ENCODE data around the gene ZNF584.
"Not testable (repeated sequence)": the region's sequence is repeated elsewhere in the genome, so short reads cannot be mapped to it uniquely, and the experiment has no call there.

Gene ZNF584

GRCh38 chr19:58403920-58404478 lies 4.5 kb upstream of the ZNF584 start:
- DNase-seq (ENCODE audit: low spot score), result not testable (repeated sequence)

- DNase-seq (ENCODE audit: low spot score), result no peak
Observed at GRCh38 chr19:58406818-58407657, 1.4 kb upstream of the ZNF584 start.

DNA sequence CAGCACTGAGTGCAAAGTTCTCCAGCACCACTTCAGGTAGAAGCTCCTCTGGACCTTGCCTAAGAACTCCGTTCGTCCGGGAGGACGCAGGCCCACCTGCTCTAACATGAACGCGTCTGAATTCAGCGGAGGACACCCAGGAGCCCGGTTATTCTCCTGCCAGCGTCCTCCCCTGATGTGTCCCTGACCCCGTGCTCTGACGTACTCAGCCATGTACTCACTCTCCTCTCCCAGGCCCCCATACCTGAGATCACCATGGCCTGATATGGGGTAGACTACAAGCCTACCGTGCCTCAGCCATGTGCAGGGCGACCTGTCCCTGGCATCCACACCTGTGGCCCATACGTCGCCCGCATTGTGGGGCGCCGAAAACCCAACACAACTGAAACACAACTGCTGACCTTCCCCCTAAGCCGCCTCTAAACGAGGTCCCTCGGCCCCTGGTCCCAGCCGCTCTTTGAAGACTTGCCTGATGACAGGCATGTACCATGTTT lies 744 bp upstream of the ZNF584 start:
- DNase-seq (ENCODE audit: low spot score), result no peak

GRCh38 chr19:58409010-58409790 lies 751 bp downstream of the ZNF584 start:
- DNase-seq (ENCODE audit: low spot score), result no peak

- no peak for DNase-seq (ENCODE audit: low spot score)
Observed at GRCh38 chr19:58416604-58417003, 8.2 kb downstream of the ZNF584 start.

DNA sequence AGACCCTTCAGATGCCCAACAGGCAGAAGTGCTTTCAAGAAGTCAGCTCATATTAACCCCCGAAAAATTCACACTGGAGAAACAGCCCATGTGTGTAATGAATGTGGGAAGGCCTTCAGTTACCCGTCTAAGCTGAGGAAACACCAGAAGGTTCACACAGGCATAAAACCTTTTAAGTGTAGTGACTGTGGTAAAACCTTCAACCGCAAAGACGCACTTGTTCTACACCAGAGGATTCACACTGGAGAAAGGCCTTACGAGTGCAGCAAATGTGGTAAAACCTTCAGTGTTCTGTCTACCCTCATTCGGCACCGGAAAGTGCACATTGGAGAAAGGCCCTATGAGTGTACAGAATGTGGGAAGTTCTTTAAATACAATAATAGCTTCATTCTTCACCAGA lies 8.6 kb downstream of the ZNF584 start:
- no peak for DNase-seq (ENCODE audit: low spot score)

DNA sequence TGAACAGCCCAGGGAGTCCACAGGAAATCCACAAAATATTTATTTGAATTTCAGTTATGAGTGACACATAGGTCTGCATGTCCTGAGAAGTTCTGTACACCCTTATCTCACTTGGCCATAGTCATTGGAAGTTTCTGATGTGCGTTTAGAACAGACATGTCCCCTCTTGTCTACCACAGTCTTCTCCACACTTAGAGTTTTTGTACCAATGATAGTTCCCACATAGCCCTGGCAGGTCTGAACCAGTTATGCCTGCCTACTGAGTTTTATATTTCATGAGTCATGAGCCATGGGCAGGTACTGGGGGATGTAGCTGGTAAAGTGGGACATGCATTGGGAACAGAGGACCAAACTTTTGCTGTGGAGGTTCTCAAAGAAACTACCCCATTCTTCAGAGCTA lies 20.2 kb downstream of the ZNF584 start:
- no peak for DNase-seq (ENCODE audit: low spot score)

DNA sequence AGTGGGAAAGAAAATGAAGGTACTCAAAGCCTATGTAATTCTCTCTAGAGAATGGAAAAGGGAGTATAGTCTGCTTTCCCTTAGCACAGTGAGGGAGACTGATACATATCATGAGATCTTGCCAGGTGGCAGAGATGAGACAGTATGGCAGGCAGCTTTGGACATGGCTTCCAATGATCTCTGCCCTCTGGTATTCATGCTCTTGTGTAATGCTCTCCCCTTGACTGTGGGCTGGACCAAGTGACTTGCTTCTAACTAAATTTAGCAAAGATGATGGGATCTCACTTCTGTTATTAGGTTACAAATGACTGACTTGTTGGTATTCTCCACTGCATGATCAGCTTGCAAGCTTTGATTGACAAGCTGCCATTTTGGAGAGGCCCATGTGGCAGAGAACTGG lies 21.3 kb downstream of the ZNF584 start:
- no peak for DNase-seq (ENCODE audit: low spot score)

GRCh38 chr19:58434217-58434616 lies 25.8 kb downstream of the ZNF584 start:
- DNase-seq (ENCODE audit: low spot score), result no peak

DNA sequence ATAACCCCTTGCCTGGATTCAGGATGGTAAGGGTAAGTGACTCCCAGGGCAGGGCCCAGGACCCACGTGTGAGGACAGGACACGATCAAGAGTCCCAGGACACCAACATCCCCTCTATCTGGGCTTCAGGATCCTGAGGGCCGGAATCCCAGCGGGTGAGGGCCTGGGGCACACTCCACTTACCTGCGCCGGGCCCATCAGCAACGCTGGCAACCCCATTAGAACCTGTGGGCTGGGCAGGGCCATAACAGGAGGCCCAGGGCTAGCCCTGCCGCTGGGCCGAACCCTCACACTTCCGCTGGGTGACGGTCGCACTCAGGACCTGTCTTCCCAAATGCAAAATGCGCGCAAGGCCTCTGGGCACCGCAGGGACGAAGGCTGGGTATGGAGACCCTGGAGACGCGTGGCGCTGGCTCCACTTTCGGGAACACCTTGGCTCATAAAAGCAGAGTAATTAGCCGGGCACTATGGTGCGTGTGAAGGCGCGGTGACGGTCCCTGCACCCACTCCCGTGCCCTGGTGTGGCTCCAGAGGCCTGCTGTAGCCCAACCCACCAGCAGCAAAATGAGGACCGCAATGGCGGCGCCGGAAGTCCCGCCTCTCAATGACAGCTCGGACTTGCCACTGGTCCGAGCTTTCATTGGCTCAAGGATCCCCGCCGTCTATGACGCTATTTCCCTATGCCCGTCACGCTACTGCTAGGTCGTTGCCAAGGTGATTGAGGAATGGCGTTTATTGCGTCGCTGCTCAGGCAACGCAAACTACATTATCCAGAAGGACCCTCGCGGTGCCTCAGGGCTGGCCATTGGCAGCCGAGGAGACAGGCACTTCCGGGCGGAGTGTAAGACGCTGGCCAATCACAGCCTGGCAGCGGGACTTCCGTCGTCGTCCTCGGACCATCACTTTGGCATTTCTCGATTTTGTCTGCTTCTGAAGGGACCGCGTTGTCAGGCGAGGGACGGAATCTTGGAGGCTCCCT lies 31.4 kb downstream of the ZNF584 start, which contains the start of gene ZNF132:
TSS of gene ZNF132 (minus strand) at position 578 of the 979 bp plus-strand sequence. CDS start at position 246, 332 bp downstream.
- peak; percentile 98 for DNase-seq (ENCODE audit: low spot score)

DNA sequence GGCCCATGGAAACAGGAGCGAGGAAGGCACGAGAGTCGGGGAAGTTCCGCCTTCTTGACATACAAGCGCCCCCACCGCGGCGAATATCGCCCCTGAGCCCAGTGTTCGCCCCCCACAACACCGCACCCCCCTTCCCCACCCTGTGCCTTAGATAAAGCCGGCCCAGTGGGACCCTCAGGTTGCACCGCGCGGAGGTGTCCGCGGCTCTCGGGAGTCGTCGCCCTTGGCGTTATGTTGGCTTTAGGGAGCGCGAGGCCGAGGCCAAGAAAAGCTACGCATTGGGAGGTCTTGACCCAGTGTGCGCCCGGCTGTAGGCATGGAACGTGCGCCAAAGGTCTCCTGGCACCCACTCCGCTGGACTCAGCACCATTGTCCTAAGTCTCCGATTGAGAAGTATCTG lies 32.1 kb downstream of the ZNF584 start:
- no peak for DNase-seq (ENCODE audit: low spot score)

DNA sequence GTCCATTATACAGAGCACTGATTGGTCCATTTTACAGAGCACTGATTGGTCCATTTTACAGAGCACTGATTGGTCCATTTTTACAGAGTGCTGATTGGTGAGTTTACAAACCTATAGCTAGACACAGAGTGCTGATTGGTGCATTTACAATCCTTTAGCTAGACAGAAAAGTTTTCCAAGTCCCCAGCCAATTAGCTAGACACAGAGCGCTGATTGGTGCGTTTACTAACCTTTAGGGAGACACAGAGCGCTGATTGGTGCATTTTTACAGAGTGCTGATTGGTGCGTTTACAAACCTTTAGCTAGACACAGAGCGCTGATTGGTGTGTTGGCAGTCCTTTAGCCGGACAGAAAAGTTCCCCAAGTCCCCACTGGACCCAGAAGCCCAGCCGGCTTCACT lies 34.5 kb downstream of the ZNF584 start:
- not testable (repeated sequence) for DNase-seq (ENCODE audit: low spot score)

DNA sequence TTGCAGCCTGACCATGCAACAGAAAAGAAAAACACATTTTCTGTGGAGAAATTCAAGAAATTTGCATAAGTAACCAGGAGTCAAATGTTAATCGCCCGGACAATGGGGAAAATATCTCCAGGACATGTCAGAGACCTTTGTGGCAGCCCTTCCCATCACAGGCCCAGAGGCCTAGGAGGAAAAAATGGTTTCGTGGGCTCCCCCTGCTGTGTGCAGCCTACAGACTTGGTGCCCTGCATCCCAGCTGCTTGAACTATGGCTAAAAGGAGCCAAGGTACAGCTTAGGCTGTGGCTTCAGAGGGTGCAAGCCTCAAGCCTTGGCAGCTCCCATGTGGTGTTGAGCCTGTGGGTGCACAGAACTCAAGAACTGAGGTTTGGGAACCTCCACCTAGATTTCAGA lies 40.4 kb downstream of the ZNF584 start:
- not testable (repeated sequence) for DNase-seq (ENCODE audit: low spot score)

DNA sequence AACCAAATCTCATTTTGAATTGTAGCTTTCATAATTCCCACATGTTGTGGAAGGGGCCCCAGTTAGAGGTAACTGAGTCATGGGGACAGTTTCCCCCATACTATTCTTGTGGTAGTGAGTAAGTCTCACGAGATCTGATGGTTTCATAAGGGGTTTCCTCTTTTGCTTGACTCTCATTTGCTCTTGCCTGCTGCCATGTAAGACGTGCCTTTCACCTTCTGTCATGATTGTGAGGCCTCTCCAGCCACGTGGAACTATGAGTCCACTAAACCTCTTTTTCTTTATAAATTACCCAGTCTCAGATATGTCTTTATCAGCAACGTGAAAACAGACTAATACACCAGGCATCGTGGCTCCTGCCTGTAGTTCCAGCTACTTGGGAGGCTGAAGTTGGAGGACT lies 41.5 kb downstream of the ZNF584 start:
- not testable (repeated sequence) for DNase-seq (ENCODE audit: low spot score)

GRCh38 chr19:58450856-58451357 lies 42.5 kb downstream of the ZNF584 start:
- no peak for DNase-seq (ENCODE audit: low spot score)

DNA sequence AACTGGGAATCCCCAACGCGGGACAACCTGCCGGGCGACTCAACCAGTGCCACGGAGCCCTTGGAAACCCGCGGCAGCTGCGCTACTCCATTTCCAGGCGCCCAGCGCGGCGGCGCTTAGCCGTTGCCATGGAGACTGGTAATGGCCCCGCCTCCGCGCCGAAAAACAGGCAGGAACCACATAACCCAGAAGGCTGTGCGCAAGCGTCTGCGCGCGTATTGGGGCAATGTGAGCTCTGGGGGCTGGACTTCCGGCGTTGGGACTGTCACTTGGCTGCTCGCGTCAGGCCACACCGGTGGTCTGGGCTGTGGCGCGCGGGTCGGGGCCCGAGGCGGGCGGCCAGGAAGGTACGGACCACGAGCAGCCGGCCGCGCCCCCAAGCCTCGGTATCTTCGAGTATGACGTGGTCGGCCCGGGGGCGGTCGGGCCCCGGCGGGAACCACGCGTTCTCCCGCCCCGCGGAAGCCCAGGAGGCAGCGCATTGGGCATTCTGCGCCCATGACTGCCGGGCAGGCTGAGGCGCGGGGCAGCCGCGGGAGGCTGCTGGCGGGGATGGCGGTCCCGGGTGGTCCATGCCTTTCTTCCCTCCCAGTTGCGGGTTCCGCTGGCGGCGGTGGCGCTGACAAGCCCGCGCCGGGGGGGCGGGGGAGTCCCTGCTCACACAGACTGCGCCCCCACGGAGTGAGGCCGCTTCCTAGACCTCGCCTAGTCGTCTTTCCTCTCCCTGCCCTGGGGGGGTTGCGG lies 43.1 kb downstream of the ZNF584 start, which contains the start of gene ZNF324B:
TSS of gene ZNF324B (plus strand) at position 265 of the 744 bp plus-strand sequence. CDS start 2,080 bp downstream, outside the sequence.
- peak; percentile 96 for DNase-seq (ENCODE audit: low spot score)

DNA sequence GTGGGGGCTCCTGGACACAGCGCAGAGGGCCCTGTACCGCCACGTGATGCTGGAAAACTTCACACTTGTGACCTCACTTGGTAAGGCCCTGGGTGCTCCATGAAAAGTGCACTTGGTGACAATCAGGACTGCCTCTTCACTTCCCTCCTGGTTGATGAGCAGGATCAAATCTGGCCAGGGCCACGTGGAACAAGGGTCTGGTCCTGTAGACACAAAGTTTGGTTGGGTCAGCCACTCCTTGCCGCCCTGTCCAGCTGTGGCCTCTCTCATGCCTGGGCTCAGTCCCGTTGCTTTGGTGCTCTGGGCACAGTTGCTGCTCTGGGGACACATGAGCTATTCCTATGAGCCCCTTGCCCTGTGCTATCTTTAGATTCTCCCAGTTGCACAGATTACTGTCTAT lies 45.3 kb downstream of the ZNF584 start:
- DNase-seq (ENCODE audit: low spot score), result no peak

DNA sequence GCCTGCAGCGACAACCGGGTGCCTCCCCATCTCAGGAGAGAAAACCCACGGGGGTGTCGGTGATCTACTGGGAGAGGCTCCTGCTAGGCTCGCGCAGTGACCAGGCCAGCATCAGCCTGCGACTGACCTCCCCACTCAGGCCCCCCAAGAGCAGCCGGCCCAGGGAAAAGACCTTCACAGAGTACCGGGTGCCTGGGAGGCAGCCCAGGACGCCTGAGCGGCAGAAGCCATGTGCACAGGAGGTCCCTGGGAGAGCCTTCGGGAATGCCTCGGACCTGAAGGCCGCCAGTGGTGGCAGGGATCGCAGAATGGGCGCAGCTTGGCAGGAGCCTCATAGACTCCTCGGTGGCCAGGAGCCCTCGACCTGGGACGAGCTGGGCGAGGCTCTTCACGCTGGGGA lies 46.9 kb downstream of the ZNF584 start:
- DNase-seq (ENCODE audit: low spot score), result no peak

DNA sequence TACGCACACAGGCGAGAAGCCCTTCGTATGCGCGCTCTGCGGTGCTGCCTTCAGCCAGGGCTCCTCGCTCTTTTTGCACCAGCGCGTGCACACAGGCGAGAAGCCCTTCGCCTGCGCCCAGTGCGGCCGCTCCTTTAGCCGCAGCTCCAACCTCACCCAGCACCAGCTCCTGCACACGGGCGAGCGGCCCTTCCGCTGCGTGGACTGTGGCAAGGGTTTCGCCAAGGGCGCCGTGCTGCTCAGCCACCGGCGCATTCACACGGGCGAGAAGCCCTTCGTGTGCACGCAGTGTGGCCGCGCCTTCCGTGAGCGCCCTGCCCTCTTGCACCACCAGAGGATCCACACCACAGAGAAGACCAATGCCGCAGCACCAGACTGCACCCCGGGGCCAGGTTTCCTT lies 47.7 kb downstream of the ZNF584 start:
- DNase-seq (ENCODE audit: low spot score), result no peak

- no peak for DNase-seq (ENCODE audit: low spot score)
Observed at GRCh38 chr19:58460039-58460438, 51.6 kb downstream of the ZNF584 start.

All from CD4-positive, alpha-beta T cell treated with Interleukin-6 at 100 ng/mL for 8 hours (primary cell).